ENCODE measurements around the gene ADAMTS19. TPM values are rescaled to one million over a fixed set of nuclear protein-coding genes. Genes with fewer than 3 reads are reported as not detected.

ADAMTS19 gene
- polyA plus RNA-seq, 3 donors, result not detected

DNA sequence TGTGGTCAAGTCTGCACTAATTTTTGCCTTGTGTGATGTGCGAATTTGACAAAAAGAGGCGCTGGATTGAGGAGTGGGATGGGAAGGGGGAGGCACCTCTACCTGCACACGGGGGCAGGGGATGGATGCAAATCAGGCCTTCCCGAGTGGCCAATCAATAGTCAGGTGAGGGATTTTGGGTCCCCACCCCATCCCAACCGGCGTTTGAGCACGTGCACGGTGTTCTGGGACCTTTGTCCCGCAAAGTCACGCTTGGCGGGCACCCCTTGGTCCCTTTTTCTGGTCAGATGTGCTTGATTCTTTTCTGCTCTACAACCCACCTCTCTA lies 685 bp upstream of the ADAMTS19 start:
- Mint-ChIP-seq H3K4me1 (peaks cover 8% of the 10 kb centered on the region), H3K9me3 (peaks cover 0 to 15% (median 8%) of the 10 kb centered on the region in 7 donors), H3K27me3 (ENCODE audit: low read depth in 3 of 3) (peaks cover 41 to 42% (median 41%) of the 10 kb centered on the region in 3 donors), H3K4me3 (peak overlapping the region in 1 of 2 donors; percentile 52), H3K36me3 (peaks cover 0 to 2% of the 10 kb centered on the region in 2 donors), H3K27ac (no peak overlapping the region)
- H2AFZ ChIP-seq (ENCODE audit: insufficient read depth, low read depth, low read length, poor library complexity, severe bottlenecking), result no peak overlapping the region
- no peaks in the 10 kb centered on the region for H3K36me3 ChIP-seq (replicated peaks in 1 of 2; ENCODE audit: control insufficient read depth in 1 of 2, insufficient read depth in 2 of 2, low read length in 2 of 2)
- no peak overlapping the region for H3K27ac ChIP-seq (ENCODE audit: low read depth in 1 of 2, low read length in 2 of 2)
- H3K4me2 ChIP-seq (replicated peaks; ENCODE audit: extremely low read depth, low read length, poor library complexity, severe bottlenecking), result no peak overlapping the region
- no peaks in the 10 kb centered on the region for H4K20me1 ChIP-seq (ENCODE audit: insufficient read depth, low read length)
- intact Hi-C loops (cut with micrococcal nuclease), result no loop called here
- TF ChIP-seq, protein P1, sequence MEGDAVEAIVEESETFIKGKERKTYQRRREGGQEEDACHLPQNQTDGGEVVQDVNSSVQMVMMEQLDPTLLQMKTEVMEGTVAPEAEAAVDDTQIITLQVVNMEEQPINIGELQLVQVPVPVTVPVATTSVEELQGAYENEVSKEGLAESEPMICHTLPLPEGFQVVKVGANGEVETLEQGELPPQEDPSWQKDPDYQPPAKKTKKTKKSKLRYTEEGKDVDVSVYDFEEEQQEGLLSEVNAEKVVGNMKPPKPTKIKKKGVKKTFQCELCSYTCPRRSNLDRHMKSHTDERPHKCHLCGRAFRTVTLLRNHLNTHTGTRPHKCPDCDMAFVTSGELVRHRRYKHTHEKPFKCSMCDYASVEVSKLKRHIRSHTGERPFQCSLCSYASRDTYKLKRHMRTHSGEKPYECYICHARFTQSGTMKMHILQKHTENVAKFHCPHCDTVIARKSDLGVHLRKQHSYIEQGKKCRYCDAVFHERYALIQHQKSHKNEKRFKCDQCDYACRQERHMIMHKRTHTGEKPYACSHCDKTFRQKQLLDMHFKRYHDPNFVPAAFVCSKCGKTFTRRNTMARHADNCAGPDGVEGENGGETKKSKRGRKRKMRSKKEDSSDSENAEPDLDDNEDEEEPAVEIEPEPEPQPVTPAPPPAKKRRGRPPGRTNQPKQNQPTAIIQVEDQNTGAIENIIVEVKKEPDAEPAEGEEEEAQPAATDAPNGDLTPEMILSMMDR (IDR thresholded peaks at IDR 0.05), result no peak
- no peak for DNase-seq
- H3K27me3 ChIP-seq (ENCODE audit: control insufficient read depth in 2 of 2, insufficient read depth in 2 of 2, low read length in 2 of 2), result peaks cover 32 to 55% of the 10 kb centered on the region in 2 donors
- peaks cover 0 to 16% of the 10 kb centered on the region in 2 donors for H3K9me3 ChIP-seq (replicated peaks in 1 of 2; ENCODE audit: control insufficient read depth in 1 of 2, insufficient read depth in 1 of 2, low read length in 2 of 2)
- no peaks in the 10 kb centered on the region for H3K79me2 ChIP-seq (ENCODE audit: insufficient read depth, low read length)
- no peak overlapping the region for H3K4me3 ChIP-seq (replicated peaks in 1 of 3; ENCODE audit: low read depth in 2 of 3, low read length in 3 of 3)
- no peaks in the 10 kb centered on the region for H3K4me1 ChIP-seq (ENCODE audit: control insufficient read depth in 1 of 2, insufficient read depth in 2 of 2, low read length in 2 of 2)
- 61% methylated on average over 7 of the region's 11 CpGs for WGBS (ENCODE audit: insufficient coverage)
- no peak overlapping the region for H3K9ac ChIP-seq (ENCODE audit: insufficient read depth, low read length, poor library complexity, severe bottlenecking)

DNA sequence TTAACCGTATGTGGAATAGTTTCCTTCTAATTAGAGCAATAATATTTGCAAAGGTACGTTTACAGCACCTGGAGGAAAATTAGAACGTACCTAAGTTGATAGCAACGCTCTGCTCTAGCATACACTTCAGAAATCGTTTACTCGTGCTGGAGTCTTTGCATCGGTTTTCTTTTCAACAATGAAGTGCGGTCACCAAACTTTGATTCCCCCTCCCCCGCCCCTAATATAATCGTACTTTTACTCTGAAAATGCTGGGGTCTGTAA lies 506 bp downstream of the ADAMTS19 start:
- Histone ChIP-seq H3K9me3 (replicated peaks in 1 of 2; ENCODE audit: control insufficient read depth in 1 of 2, insufficient read depth in 1 of 2, low read length in 2 of 2) (peaks cover 0 to 16% of the 10 kb centered on the region in 2 donors), H3K4me3 (replicated peaks in 1 of 3; ENCODE audit: low read depth in 2 of 3, low read length in 3 of 3) (no peak overlapping the region), H3K27me3 (ENCODE audit: control insufficient read depth in 2 of 2, insufficient read depth in 2 of 2, low read length in 2 of 2) (peaks cover 32 to 55% of the 10 kb centered on the region in 2 donors), H3K4me1 (ENCODE audit: control insufficient read depth in 1 of 2, insufficient read depth in 2 of 2, low read length in 2 of 2) (no peaks in the 10 kb centered on the region), H4K20me1 (ENCODE audit: insufficient read depth, low read length) (no peaks in the 10 kb centered on the region), H3K36me3 (replicated peaks in 1 of 2; ENCODE audit: control insufficient read depth in 1 of 2, insufficient read depth in 2 of 2, low read length in 2 of 2) (no peaks in the 10 kb centered on the region), H2AFZ (ENCODE audit: insufficient read depth, low read depth, low read length, poor library complexity, severe bottlenecking) (no peak overlapping the region), H3K27ac (ENCODE audit: low read depth in 1 of 2, low read length in 2 of 2) (no peak overlapping the region), H3K79me2 (ENCODE audit: insufficient read depth, low read length) (no peaks in the 10 kb centered on the region), H3K9ac (ENCODE audit: insufficient read depth, low read length, poor library complexity, severe bottlenecking) (no peak overlapping the region), H3K4me2 (replicated peaks; ENCODE audit: extremely low read depth, low read length, poor library complexity, severe bottlenecking) (no peak overlapping the region)
- 0% methylated on average over 1 of the region's 10 CpGs for WGBS (ENCODE audit: insufficient coverage)
- peaks cover 0 to 15% (median 5%) of the 10 kb centered on the region in 7 donors for H3K9me3 Mint-ChIP-seq
- intact Hi-C loops (cut with micrococcal nuclease), result no loop called here
- peaks cover 0 to 2% of the 10 kb centered on the region in 2 donors for H3K36me3 Mint-ChIP-seq
- H3K27me3 Mint-ChIP-seq (ENCODE audit: low read depth in 3 of 3), result peaks cover 41 to 42% (median 41%) of the 10 kb centered on the region in 3 donors
- TF ChIP-seq, protein P1 (IDR thresholded peaks at IDR 0.05), result no peak
- peaks cover 8% of the 10 kb centered on the region for H3K4me1 Mint-ChIP-seq
- H3K4me3 Mint-ChIP-seq, result peak overlapping the region in 1 of 2 donors; percentile 87
- DNase-seq, result no peak
- no peak overlapping the region for H3K27ac Mint-ChIP-seq

Data from CD14-positive monocyte (primary cell).